CD14-positive monocyte (primary cell): ENCODE results near the gene KIAA1549. TPM values are rescaled to one million over a fixed set of nuclear protein-coding genes. Genes with fewer than 3 reads are reported as not detected.

Experiments
- DNase-seq, 3 donors: peaks; one replicate each; pipeline ENCODE4 v3.0.0-alpha.2; 2011 to 2022
- H2AFZ ChIP-seq: 2 replicates; pipeline ENCODE4 v1.6.0; 2012; ENCODE audit warnings: mild to moderate bottlenecking, low read depth, low read length, inconsistent platforms; ENCODE audit not compliant: insufficient read depth, poor library complexity, severe bottlenecking
- H3K27ac ChIP-seq, 2 donors: 1 replicate in 1 of 2; 2 replicates in 1 of 2; pipeline ENCODE4 v1.5.1; 2012 to 2013; ENCODE audit warnings: low read length in 2 of 2, control low read depth in 1 of 2, inconsistent platforms in 1 of 2, low read depth in 1 of 2, mild to moderate bottlenecking in 1 of 2
- H3K27me3 ChIP-seq, 2 donors: one replicate each; pipeline versions ENCODE4 v1.6.0 to v1.6.1; 2011 to 2013; ENCODE audit warnings: low read length in 2 of 2; ENCODE audit not compliant: control insufficient read depth in 2 of 2, insufficient read depth in 2 of 2
- H3K36me3 ChIP-seq, 2 donors: replicated peaks in 1 of 2; 1 replicate in 1 of 2; 2 replicates in 1 of 2; pipeline versions ENCODE4 v1.5.1 to v1.6.1; 2012 to 2013; ENCODE audit warnings: low read length in 2 of 2, control low read depth in 1 of 2, inconsistent platforms in 1 of 2, mild to moderate bottlenecking in 1 of 2; ENCODE audit not compliant: insufficient read depth in 2 of 2, control insufficient read depth in 1 of 2
- H3K4me1 ChIP-seq, 2 donors: 1 replicate in 1 of 2; 2 replicates in 1 of 2; pipeline versions ENCODE4 v1.5.1 to v1.6.1; 2012 to 2013; ENCODE audit warnings: low read length in 2 of 2, control low read depth in 1 of 2, inconsistent platforms in 1 of 2, mild to moderate bottlenecking in 1 of 2, moderate library complexity in 1 of 2; ENCODE audit not compliant: insufficient read depth in 2 of 2, control insufficient read depth in 1 of 2
- H3K4me2 ChIP-seq: replicated peaks from 2 replicates; pipeline ENCODE3; 2012; ENCODE audit warnings: low read length, moderate library complexity, mild to moderate bottlenecking; ENCODE audit not compliant: poor library complexity, severe bottlenecking; ENCODE audit errors: extremely low read depth
- H3K4me3 ChIP-seq, 3 experiments: fragments of 200-600 bp in 1 of 3; sonication (generic) in 1 of 3; replicated peaks in 1 of 3; 1 replicate in 2 of 3; 2 replicates in 1 of 3; pipeline ENCODE4 v1.5.1; 2011 to 2013; ENCODE audit warnings: low read length in 3 of 3, mild to moderate bottlenecking in 3 of 3, control low read depth in 2 of 3, low read depth in 2 of 3, inconsistent platforms in 1 of 3, moderate library complexity in 1 of 3
- H3K79me2 ChIP-seq: 2 replicates; pipeline ENCODE4 v1.6.0; 2012; ENCODE audit warnings: mild to moderate bottlenecking, control low read depth, inconsistent platforms, low read length, moderate library complexity; ENCODE audit not compliant: insufficient read depth
- H3K9ac ChIP-seq: 2 replicates; pipeline ENCODE4 v1.6.0; 2017; ENCODE audit warnings: low read length, mild to moderate bottlenecking; ENCODE audit not compliant: insufficient read depth, poor library complexity, severe bottlenecking
- H3K9me3 ChIP-seq, 2 donors: replicated peaks in 1 of 2; 1 replicate in 1 of 2; 2 replicates in 1 of 2; pipeline versions ENCODE4 v1.5.1 to v1.6.1; 2012 to 2013; ENCODE audit warnings: low read length in 2 of 2, control low read depth in 1 of 2; ENCODE audit not compliant: control insufficient read depth in 1 of 2, insufficient read depth in 1 of 2
- H4K20me1 ChIP-seq: 2 replicates; pipeline ENCODE4 v1.6.0; 2012; ENCODE audit warnings: mild to moderate bottlenecking, low read length, control low read depth, moderate library complexity; ENCODE audit not compliant: insufficient read depth
- H3K27ac Mint-ChIP-seq, 7 donors: one replicate each; pipeline ENCODE4 v1.8.0; 2020; ENCODE audit warnings: mild to moderate bottlenecking in 7 of 7, mixed read lengths in 7 of 7, moderate library complexity in 6 of 7, inconsistent platforms in 2 of 7
- H3K27me3 Mint-ChIP-seq, 3 donors: one replicate each; pipeline ENCODE4 v1.8.0; 2021 to 2022; ENCODE audit warnings: low read depth in 3 of 3, mild to moderate bottlenecking in 3 of 3, mixed read lengths in 3 of 3, moderate library complexity in 3 of 3, inconsistent platforms in 1 of 3
- H3K36me3 Mint-ChIP-seq, 2 donors: one replicate each; pipeline ENCODE4 v1.8.0; 2020; ENCODE audit warnings: mixed read lengths in 2 of 2, inconsistent platforms in 1 of 2, mild to moderate bottlenecking in 1 of 2
- H3K4me1 Mint-ChIP-seq: one replicate; pipeline ENCODE4 v1.8.0; 2020; ENCODE audit warnings: mild to moderate bottlenecking, mixed read lengths
- H3K4me3 Mint-ChIP-seq, 2 donors: one replicate each; pipeline ENCODE4 v1.8.0; 2020; ENCODE audit warnings: mild to moderate bottlenecking in 2 of 2, mixed read lengths in 2 of 2, moderate library complexity in 1 of 2
- H3K9me3 Mint-ChIP-seq, 7 donors: one replicate each; pipeline ENCODE4 v1.8.0; 2020 to 2022; ENCODE audit warnings: mixed read lengths in 7 of 7, mild to moderate bottlenecking in 6 of 7, moderate library complexity in 6 of 7, inconsistent platforms in 2 of 7
- WGBS: methylation state at CpG from one replicate; pipeline ENCODE4 v1.1.5; 2013; ENCODE audit warnings: missing lambda C conversion rate; ENCODE audit not compliant: insufficient coverage; 5-methylcytosine and 5-hydroxymethylcytosine counted together
- intact Hi-C, 2 donors: fragments of 100-400 bp; cut with micrococcal nuclease; formaldehyde crosslinking; loops; one replicate each; pipeline versions ENCODE4 v1.15.0 to v1.15.1; 2023
- polyA plus RNA-seq, 3 donors: library from polyadenylated mRNA; depleted of rRNA in 1 of 3; unstranded in 2 of 3; stranded (reverse) in 1 of 3; fragments of 300-500 nt in 2 of 3; fragments of >200 nt in 1 of 3; fragmentation: Illumina TruSeq in 2 of 3; gene quantifications; 1 replicate in 2 of 3; 2 replicates in 1 of 3; pipeline ENCODE4 v1.2.3, GENCODE V29; 2012 to 2021
- TF ChIP-seq, protein P1 (sequence below): fragments of 200-600 bp; IDR thresholded peaks from one replicate; pipeline ENCODE4 v1.8.0; 2022; ENCODE audit warnings: antibody characterized with exemption, mild to moderate bottlenecking

Gene KIAA1549
- polyA plus RNA-seq, 3 donors = 0.03 TPM; not detected in 1

DNA sequence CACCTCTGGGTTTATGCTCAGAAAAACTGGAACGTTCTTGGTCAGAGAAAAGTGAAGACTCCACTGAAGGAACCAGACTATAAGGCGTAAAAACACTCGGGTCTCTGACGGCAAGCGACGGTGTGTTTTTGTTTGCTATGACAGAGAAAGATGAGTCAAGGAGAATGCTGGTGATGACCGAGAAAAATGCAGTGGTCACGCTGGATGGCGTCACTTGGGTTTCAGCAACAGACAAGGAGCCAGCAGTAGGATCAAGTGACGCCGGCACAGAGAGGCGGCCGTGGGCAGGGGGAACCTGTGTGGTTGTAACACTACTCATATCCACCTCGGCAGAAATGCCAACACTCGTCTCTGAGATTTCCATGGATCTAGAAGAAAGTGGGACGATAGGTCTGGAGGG lies 63.4 kb downstream of the KIAA1549 start:
- Mint-ChIP-seq H3K36me3 (no peaks in the 10 kb centered on the region), H3K9me3 (peaks cover 0 to 10% (median 3%) of the 10 kb centered on the region in 7 donors), H3K27ac (no peak overlapping the region), H3K27me3 (peaks cover 0 to 2% (median 1%) of the 10 kb centered on the region in 3 donors), H3K4me1 (peaks cover 5% of the 10 kb centered on the region), H3K4me3 (no peak overlapping the region)
- no peak overlapping the region for H3K27ac ChIP-seq
- H3K4me2 ChIP-seq = no peak overlapping the region
- TF ChIP-seq, protein P1, sequence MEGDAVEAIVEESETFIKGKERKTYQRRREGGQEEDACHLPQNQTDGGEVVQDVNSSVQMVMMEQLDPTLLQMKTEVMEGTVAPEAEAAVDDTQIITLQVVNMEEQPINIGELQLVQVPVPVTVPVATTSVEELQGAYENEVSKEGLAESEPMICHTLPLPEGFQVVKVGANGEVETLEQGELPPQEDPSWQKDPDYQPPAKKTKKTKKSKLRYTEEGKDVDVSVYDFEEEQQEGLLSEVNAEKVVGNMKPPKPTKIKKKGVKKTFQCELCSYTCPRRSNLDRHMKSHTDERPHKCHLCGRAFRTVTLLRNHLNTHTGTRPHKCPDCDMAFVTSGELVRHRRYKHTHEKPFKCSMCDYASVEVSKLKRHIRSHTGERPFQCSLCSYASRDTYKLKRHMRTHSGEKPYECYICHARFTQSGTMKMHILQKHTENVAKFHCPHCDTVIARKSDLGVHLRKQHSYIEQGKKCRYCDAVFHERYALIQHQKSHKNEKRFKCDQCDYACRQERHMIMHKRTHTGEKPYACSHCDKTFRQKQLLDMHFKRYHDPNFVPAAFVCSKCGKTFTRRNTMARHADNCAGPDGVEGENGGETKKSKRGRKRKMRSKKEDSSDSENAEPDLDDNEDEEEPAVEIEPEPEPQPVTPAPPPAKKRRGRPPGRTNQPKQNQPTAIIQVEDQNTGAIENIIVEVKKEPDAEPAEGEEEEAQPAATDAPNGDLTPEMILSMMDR = no peak
- no peak for DNase-seq
- H3K27me3 ChIP-seq = no peaks in the 10 kb centered on the region
- no peak overlapping the region for H3K9ac ChIP-seq
- no peaks in the 10 kb centered on the region for H3K36me3 ChIP-seq
- WGBS = 99% methylated on average over 10 of the region's 16 CpGs
- H3K4me1 ChIP-seq = no peaks in the 10 kb centered on the region
- H3K4me3 ChIP-seq = no peak overlapping the region
- intact Hi-C loops = no loop called here
- H4K20me1 ChIP-seq = no peaks in the 10 kb centered on the region
- H3K9me3 ChIP-seq = no peaks in the 10 kb centered on the region
- H3K79me2 ChIP-seq = no peaks in the 10 kb centered on the region
- no peak overlapping the region for H2AFZ ChIP-seq

DNA sequence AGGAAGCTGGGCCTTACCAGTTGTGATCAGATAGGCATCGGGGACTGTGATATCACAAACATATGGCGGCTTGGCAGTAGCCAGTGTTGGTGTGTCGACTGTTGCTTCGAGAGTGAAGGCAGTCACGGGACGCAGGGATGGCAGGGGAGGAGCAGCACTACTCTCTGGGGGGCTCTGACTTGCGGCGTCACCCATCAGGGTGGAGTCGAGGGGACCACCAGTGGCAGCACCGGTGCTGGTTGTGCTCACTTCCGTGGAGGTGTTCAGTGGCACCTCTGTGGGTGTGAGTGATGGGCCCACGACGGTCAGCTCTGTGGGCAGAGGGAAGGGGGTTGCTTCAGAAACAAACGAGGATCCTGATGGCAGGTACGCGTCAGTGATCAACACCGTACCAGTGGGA lies 64.5 kb downstream of the KIAA1549 start:
- H3K27ac Mint-ChIP-seq = no peak overlapping the region
- intact Hi-C loops = no loop called here
- no peak overlapping the region for H3K4me3 Mint-ChIP-seq
- no peak overlapping the region for H3K4me2 ChIP-seq
- TF ChIP-seq, protein P1 = no peak
- no peaks in the 10 kb centered on the region for H3K27me3 ChIP-seq
- no peaks in the 10 kb centered on the region for H3K4me1 ChIP-seq
- peaks cover 0 to 7% (median 3%) of the 10 kb centered on the region in 7 donors for H3K9me3 Mint-ChIP-seq
- no peak overlapping the region for H3K9ac ChIP-seq
- no peaks in the 10 kb centered on the region for H3K79me2 ChIP-seq
- no peak overlapping the region for H3K27ac ChIP-seq
- H3K27me3 Mint-ChIP-seq = peaks cover 0 to 2% (median 1%) of the 10 kb centered on the region in 3 donors
- no peaks in the 10 kb centered on the region for H3K36me3 Mint-ChIP-seq
- no peaks in the 10 kb centered on the region for H3K9me3 ChIP-seq
- no peaks in the 10 kb centered on the region for H3K36me3 ChIP-seq
- peaks cover 5% of the 10 kb centered on the region for H3K4me1 Mint-ChIP-seq
- no peak overlapping the region for H2AFZ ChIP-seq
- WGBS = 96% methylated on average over 17 of the region's 17 CpGs
- H4K20me1 ChIP-seq = no peaks in the 10 kb centered on the region
- DNase-seq = no peak
- H3K4me3 ChIP-seq = no peak overlapping the region
